Islet precursor cell (in vitro differentiated cells): Measurements from ENCODE around the gene RCN1.
"Not testable (repeated sequence)": the region's sequence is repeated elsewhere in the genome, so short reads cannot be mapped to it uniquely, and the experiment has no call there.

Source experiments
- DNase-seq: peaks from one replicate; pipeline ENCODE4 v3.0.0-alpha.2; 2018

The RCN1 gene

GRCh38 chr11:32090545-32091370 is at the start of gene RCN1:
RCN1 (plus strand) TSS chr11:32091074; CDS start chr11:32091197, 123 bp downstream.
- peak; percentile 97 for DNase-seq

DNA sequence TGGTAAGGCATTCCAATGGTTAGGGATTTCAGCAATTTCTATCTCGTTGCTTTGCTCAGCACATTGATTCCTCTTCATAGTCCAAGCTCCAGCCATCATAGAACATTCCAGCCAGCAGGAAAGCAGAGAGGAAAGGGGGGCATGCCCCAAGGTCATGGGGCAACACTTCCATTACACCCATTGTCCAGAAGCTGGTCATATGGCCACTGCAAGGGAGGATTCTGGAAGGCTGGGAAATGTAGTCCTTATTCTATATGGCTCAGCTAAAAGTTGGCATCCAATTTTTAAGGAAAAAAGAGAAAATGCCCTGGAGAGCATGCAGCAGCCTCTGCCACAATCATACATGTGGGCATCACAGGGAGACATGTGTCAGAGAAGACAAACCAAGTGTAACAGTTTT is 47.1 kb upstream of the RCN1 start:
- DNase-seq, result no peak

DNA sequence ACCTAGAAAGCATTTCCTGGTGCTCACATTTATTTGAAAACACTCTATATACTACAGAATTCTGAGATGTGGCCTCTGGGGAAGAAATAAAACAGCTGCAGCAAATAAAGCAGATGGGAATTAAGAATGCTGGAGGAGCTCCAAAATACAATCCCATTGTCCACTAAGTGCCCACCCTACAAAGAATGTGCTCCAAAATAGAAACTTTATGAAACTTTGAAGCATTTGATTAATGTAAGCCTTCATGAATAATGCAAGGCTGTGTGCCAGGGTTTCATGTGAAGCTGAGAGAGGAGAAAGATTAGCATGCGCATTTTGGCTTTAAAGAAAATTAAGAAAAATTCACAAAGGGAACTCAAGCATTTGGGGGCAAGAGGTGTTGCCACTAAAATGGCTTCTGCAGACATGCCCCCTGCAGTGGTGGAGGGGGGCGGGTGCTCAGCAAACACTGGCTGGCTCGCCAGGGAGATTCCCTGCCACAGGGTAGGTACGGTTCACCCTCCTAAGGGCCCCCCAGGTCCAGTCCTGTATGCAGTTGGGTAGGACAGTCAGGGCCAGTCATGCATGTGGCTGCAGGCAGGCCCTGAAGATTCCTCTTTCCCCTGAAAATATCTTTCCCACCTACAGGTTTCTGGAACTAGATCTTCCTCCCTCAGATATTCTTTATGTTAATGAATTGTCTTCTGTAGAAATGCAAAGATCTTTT is 46.6 kb upstream of the RCN1 start:
- DNase-seq, result no peak

GRCh38 chr11:32045456-32045855 is 45.4 kb upstream of the RCN1 start:
- DNase-seq, result no peak

GRCh38 chr11:32050264-32050663 is 40.6 kb upstream of the RCN1 start:
- no peak for DNase-seq

- no peak for DNase-seq
These were observed 38.7 kb upstream of the RCN1 start for GRCh38 chr11:32052215-32052614.

- DNase-seq, result no peak
These were observed 37.6 kb upstream of the RCN1 start for GRCh38 chr11:32053151-32053888.

DNA sequence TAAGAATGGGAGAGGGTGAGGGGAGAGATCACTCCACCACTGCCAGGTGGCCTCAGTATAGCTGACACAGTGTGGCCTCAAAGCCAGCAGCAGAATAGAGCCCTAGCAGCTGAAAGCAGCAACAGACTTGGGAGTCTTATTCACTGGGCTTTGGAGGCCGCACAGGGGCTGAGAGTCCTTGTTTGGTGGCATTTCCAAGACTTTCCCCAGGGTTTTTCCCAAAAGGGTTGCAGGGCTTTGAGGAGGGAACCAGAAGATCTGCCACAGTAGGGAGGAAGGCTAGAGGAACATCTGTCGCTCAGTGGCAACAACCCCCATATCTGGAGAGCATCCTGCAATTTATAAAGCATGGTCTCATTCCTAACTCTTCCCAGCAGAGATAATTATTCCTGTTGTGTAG is 35.0 kb upstream of the RCN1 start:
- no peak for DNase-seq

GRCh38 chr11:32056438-32056837 is 34.4 kb upstream of the RCN1 start:
- no peak for DNase-seq

DNA sequence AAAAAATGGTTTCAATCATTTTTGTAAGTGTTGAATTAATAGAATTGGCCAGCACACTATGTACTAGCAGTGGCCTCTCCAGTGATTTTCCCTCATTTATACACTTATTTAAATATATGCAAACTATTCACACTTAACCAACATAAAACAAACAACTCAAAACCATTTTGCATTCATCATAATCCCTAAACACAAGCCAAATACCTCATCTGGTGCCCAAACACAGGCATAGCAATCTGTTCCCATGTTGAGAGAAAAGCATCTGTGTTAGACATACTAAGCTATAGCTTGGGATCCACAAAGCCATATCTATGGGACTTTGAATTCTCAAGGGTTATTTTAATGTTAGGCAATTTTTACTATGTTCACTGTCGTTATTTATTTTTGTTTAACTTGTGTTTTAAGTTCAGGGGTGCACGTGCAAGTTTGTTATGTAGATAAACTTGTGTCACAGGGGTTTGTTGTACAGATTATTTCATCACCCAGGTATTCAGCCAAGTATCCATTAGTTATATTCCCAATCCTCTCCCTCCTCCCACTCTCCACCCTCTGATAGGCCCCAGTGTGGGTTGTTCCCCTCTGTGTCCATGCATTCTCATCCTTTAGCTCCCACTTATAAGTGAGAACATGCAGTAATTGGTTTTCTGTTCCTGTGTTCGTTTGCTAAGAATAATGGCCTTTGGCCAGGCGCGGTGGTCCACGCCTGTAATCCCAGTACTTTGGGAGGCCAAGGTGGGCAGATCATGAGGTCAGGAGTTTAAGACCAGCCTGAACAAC is 31.0 kb upstream of the RCN1 start:
- DNase-seq, result no peak

DNA sequence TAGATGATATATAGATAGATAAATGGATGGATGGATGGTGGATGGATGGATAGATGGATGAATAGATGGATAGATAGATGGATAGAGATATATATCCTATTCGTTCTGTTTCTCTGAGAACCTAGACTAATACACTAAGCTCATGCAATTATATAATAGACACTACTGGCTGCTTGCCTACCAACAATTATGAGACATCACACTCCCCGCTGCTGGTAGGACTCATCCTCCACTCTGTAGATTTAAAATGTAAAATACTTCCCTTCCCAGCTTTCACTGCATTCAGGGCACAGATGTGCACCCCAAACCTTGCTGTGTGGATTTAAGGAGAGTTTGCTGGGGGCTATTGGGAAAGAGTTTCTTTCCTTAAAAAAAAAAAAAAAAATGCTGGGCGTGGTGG is 28.3 kb upstream of the RCN1 start:
- no peak for DNase-seq

DNA sequence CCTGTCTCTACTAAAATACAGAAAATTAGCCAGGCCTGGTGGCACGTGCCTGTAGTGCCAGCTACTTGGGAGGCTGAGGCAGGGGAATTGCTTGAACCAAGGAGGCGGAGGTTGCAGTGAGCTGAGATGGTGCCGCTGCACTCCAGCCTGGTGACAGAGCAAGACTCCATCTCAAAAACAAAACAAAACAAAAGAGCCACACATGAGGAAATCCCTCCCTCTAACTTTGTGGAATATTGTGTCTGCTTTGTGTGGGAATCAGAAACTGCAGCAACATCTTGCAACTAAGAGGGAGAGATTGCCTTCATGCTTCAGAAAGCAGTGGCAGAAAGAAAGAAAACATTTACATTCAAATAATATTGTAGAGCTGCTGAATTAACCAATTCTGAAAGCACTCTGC is 27.8 kb upstream of the RCN1 start:
- DNase-seq, result not testable (repeated sequence)

- DNase-seq, result no peak
These were observed 24.8 kb upstream of the RCN1 start for GRCh38 chr11:32065865-32066629.

GRCh38 chr11:32068134-32068870 is 22.6 kb upstream of the RCN1 start:
- DNase-seq, result peak; percentile 72

GRCh38 chr11:32069361-32070058 is 21.4 kb upstream of the RCN1 start:
- no peak for DNase-seq

- no peak for DNase-seq
These were observed 20.2 kb upstream of the RCN1 start for GRCh38 chr11:32070692-32071091.

- DNase-seq, result peak; percentile 83
These were observed 19.1 kb upstream of the RCN1 start for GRCh38 chr11:32071811-32072210.

GRCh38 chr11:32072872-32073643 is 17.8 kb upstream of the RCN1 start:
- no peak for DNase-seq

DNA sequence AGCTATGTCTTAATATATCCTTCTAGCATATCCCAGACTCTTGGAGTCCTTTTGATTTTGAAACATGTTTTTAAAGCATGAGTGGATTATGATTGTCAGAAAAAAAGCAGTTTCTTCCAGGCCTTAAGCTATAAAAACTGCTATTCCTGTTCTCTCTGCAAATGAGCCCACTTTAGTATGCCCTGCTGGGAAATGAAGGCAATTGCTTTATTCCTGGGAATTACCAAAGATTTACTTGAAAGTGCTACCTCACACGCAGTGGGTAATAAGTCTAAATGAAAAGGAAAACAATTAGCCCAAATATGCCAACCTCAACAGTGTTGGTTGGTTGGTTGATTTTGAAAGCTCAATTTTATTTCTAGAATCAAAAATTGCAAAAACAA is 17.2 kb upstream of the RCN1 start:
- DNase-seq, result no peak

GRCh38 chr11:32079553-32079952 is 11.3 kb upstream of the RCN1 start:
- DNase-seq, result no peak
